Esophagus muscularis mucosa (tissue), 4 donors: Measurements from ENCODE around the gene OBP2B.

Source experiments
- EP300 ChIP-seq: sonication (generic); formaldehyde crosslinking; IDR thresholded peaks from one replicate; pipeline ENCODE4 v1.6.1; 2017; ENCODE audit warnings: antibody characterized with exemption
- POLR2A ChIP-seq: fragments of 450-650 bp; IDR thresholded peaks from one replicate; pipeline ENCODE4 v1.6.1; 2017; ENCODE audit warnings: antibody characterized with exemption, moderate library complexity, mild to moderate bottlenecking, low read depth
- TF ChIP-seq, protein P1 (sequence below), 3 experiments: fragments of 200-600 bp in 2 of 3; fragments of 450-650 bp in 1 of 3; sonication (generic) in 2 of 3; IDR thresholded peaks; one replicate each; pipeline ENCODE4 v1.5.1; 2017 to 2019; ENCODE audit warnings: antibody characterized with exemption in 3 of 3, mild to moderate bottlenecking in 2 of 3, moderate library complexity in 1 of 3

- TF ChIP-seq POLR2A (no peak), EP300 (no peak)
- TF ChIP-seq, protein P1, sequence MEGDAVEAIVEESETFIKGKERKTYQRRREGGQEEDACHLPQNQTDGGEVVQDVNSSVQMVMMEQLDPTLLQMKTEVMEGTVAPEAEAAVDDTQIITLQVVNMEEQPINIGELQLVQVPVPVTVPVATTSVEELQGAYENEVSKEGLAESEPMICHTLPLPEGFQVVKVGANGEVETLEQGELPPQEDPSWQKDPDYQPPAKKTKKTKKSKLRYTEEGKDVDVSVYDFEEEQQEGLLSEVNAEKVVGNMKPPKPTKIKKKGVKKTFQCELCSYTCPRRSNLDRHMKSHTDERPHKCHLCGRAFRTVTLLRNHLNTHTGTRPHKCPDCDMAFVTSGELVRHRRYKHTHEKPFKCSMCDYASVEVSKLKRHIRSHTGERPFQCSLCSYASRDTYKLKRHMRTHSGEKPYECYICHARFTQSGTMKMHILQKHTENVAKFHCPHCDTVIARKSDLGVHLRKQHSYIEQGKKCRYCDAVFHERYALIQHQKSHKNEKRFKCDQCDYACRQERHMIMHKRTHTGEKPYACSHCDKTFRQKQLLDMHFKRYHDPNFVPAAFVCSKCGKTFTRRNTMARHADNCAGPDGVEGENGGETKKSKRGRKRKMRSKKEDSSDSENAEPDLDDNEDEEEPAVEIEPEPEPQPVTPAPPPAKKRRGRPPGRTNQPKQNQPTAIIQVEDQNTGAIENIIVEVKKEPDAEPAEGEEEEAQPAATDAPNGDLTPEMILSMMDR (IDR thresholded peaks at IDR 0.05) = no peak
Observed at GRCh38 chr9:133171161-133171961, 37.7 kb downstream of the OBP2B start.
